ENCODE measurements around the gene COL4A1. TPM values are rescaled to one million over a fixed set of nuclear protein-coding genes. Genes with fewer than 3 reads are reported as not detected.

COL4A1 gene
- total RNA-seq, 4 donors from 2014 or later, result 989 to 1,633 (median 1,298) TPM

GRCh38 chr13:110279684-110280083 is 27.3 kb downstream of the COL4A1 start:
- TF ChIP-seq CTCF (IDR thresholded peaks at IDR 0.05; ENCODE audit: low read depth), result no peak

DNA sequence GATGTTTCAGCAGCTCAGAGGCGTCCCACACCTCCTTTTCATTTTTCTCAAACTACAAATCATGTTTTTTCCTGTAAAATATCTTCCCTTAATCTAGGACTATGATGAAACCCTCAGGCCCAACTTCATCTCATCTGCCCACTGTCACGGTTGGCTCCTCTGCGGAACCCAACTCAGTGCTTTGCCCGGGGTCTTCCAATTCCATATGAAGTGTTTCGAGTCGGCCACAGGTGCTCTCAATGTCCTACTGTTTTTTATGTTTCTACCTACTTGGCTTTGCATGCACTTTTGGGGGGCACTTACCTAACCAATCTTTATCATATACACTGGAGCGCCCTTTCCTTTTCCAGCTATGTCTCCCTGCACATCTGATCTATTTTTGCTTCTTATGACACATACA is 28.1 kb downstream of the COL4A1 start:
- TF ChIP-seq CTCF (IDR thresholded peaks at IDR 0.05; ENCODE audit: low read depth), result no peak

DNA sequence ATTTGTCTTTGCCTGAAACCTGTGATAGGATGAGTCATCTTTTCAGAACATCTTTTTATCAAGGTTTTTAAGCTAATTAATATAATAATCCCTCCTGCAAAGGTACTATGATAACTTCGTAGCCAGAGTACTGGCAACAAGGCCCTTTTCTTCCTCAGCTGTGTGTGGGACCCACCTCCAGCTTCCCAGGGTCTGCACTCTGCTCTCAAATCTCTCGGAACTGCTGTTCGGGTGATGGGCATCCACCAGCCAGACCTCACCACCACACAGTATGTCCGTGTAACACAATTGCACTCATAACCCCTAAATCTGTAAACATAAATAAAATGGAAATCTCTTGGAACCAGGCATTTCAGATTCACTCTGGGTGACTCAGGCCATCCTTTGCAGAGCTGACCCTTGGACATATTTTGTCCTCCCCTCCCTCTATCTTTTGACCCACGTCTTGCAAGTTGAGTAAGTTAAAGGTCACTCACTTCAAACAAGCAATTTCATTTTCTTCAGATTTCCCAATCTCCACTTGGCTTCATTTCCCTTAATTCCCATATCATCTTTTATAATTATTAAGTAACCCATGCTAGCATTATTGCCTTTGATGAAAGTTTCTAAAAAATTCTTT is 29.5 kb downstream of the COL4A1 start:
- TF ChIP-seq CTCF (IDR thresholded peaks at IDR 0.05; ENCODE audit: low read depth), result no peak

DNA sequence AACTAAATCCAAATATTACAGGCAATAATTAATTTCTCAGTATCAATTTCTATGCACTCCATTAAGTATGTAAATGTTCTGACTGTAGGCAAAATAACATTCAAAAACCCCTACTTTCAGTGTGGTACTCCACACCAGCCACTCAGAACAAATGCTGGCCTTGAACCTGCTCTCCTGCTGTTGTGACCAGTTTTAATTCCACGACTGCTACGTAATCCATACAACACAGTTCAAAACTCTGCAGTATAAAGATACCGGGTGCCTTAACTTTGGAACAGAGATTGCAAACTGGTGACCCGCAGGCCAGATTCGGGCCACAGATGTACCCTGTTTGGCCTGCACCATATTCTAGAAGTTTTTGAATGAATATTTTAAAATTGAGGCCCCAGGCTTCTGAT is 30.4 kb downstream of the COL4A1 start:
- no peak for TF ChIP-seq CTCF (IDR thresholded peaks at IDR 0.05; ENCODE audit: low read depth)

- TF ChIP-seq CTCF (IDR thresholded peaks at IDR 0.05; ENCODE audit: low read depth), result no peak
Observed at GRCh38 chr13:110275931-110276552, 30.9 kb downstream of the COL4A1 start.

- TF ChIP-seq CTCF (IDR thresholded peaks at IDR 0.05; ENCODE audit: low read depth), result no peak
Observed at GRCh38 chr13:110274687-110275086, 32.3 kb downstream of the COL4A1 start.

- TF ChIP-seq CTCF (IDR thresholded peaks at IDR 0.05; ENCODE audit: low read depth), result no peak
Observed at GRCh38 chr13:110273254-110273653, 33.7 kb downstream of the COL4A1 start.

All from subcutaneous adipose tissue (tissue), 4 donors.